GM21367 (cell line): ENCODE results near the gene ARHGAP8.
"Not testable (repeated sequence)": the region's sequence is repeated elsewhere in the genome, so short reads cannot be mapped to it uniquely, and the experiment has no call there.

Experiments used
- ATAC-seq: cut with Tn5 transposase; IDR thresholded peaks from one replicate; pipeline ENCODE4 v1.9.1; 2021; ENCODE audit not compliant: unreplicated experiment

The ARHGAP8 gene

DNA sequence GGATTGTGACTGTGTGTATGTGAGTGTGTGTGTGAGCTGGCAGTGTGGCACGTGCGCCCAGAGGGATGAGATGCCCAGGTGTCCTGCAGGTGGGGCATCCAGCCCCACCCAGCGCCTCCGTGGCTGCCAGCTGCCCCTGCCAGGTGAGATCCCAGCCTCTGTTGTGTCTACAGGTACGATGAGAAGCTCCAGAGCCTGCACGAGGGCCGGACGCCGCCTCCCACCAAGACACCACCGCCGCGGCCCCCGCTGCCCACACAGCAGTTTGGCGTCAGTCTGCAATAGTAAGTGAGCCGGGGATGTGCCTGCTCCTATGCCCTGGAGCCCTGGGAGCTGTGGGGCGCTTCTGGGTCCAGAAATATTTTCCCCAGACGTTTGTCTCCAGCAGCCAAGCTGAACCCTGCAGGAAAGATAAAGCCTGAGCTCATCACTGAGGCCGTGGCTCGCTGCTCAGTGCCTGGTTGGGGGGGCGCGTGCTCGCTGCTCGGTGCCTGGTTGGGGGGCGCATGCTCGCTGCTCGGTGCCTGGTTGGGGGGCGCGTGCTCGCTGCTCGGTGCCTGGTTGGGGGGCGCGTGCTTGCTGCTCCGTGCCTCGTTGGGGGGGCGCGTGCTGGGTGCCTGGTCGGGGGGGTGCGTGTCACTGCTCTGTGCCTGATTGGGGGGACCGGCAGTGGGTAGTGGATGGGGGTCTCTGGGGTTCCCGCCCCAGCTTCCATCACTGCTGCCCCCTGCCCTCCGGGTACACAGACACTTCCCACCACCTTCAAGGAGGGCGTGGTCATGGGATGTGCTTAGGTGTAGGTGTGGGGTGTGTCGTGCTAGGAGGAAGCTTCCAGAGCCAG lies 73.2 kb downstream of the ARHGAP8 start:
- no peak for ATAC-seq

DNA sequence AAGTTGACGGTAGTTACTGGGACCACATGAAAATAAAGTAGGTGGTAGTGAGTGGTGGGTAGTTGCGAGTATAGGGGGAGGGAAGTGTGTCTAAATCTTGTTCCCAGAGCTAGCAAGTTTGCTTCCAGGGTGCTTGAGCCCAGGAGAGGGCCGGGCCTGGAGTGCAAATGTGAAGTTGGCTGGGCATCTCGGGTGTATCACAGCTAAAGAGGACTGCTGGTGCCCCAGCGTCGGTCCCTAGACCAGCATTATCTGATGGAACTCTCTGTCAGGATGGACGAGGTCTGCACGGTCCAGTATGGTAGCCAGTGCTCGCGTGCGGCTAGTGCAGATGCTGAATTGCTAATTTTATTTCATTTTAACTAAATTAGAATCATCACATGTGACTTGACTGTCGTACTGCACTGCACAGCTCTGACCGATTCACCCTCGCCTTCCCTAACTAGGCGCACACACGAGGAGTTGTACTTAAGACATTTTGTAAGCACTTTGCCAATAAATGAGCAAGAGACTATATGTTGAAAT lies 75.4 kb downstream of the ARHGAP8 start:
- ATAC-seq = no peak

DNA sequence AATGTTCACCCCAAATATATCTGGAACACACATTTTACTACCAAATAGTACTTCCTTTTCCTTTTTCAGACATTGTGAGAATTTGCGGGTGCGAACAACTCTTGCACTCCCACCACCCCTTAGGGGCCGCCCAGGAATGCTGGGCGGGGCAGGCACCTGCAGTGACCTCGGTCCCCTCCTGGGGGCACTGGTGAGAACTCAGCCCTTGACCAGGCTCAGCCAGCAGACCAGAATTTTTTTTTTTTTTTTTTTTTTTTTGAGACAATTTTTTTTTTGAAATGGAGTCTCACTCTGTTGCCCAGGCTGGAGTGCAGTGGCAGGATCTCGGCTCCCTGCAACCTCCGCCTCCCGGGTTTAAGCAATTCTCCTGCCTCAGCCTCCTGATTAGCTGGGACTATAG lies 75.8 kb downstream of the ARHGAP8 start:
- no peak for ATAC-seq

DNA sequence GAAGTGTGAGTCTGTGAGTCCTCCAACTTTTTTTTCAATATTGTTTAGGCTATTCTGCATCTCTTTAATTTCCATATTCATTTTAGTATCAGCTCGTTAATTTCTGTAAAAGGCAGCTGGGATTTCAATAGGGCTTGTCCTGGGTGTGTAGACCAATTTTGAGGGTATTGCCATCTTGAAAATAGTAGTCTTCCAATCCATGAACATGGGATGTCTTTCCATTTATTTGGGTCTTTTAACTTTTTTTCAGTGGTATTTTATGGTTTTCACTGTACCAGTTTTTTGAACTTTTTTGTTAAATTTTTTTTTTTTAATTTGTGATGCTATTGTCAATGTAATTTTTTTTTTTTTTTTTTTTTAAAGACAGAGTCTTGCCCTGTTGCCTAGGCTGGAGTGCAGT lies 79.5 kb downstream of the ARHGAP8 start:
- ATAC-seq = no peak

DNA sequence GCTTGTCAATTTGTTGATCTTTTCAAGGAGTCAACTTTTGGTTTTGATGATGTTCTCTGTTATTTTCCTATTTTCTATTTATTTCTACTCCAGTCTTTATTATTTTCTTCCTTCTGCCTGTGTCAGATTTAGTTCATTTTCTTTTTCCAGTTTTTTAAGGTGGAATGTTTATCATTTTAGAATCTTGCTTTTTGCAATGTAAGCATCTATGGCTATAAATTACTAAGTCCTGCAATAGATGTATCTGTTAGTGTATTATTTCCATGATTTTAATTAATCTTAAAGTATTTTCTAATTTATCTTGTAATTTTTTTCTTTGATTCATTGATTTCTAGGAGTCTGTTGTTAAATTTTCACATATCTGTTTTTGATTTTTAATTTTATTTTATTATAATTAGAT lies 81.7 kb downstream of the ARHGAP8 start:
- no peak for ATAC-seq

DNA sequence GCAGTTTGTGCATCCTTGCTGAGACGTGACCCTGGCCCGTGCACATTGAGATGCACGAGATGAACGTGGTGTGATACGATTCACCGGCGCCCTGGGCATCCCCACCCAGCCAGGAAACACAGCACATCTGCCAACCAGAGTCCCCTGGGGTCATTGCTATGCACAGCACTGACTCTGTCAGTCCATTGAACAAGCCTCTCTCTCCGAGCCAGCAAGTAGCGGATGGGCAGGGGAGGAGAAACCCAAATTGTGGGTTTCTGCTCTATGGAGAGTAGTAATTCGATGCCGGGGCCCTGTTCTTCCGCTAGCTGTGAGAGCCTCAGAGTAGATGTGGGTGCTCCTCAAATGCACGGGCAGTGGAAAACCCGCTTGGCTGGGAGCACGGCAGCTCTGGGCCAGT lies 85.1 kb downstream of the ARHGAP8 start:
- no peak for ATAC-seq

DNA sequence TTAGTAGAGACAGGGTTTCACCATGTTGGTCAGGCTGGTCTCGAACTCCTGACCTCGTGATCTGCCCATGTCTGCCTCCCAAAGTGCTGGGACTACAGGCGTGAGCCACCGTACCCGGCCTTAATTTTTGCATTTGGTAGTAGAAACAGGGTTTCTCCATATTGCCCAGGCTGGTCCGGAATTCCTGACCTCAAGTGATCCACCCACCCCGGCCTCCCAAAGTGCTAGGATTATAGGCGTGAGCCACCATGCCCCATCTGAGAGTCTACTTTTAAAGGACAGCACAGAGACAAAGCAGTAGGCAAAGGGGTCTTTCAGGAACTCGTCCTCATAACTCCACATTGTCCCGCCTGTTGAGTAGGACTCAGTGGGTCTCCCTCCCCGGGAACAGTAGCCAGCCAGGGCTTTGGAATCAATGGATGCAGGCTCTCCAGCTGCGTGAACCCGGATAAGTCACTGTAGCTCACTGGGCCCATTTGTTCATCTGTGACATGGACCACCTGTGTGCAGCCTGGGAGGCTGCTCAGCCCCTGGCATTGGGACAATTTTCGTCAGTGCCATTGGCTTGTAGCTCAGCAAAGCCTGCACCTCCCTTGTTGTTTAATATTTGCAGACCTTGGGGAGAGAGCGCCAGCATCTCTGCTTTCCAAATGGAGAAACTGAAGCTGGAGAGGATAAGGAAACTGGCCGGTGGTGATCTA lies 86.1 kb downstream of the ARHGAP8 start:
- ATAC-seq = no peak

DNA sequence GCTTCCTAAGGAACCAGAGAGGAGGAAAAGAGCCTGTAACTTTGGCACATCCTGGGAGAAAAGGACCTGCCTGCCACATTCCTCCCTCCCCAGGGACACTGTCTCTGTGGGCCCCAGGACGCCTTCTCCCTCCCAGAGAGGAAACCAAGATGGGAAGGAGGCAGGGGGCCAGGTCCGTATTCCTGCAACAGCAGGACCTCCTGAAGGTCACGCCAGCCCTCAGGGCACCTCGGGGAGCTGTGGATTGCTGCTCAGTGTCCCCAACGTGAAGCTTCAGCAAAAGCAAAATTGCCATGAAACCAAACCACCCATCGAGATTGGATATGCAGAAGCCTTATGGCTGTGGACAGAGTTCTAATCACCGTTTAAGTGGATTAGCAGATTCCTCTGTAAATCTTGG lies 86.7 kb downstream of the ARHGAP8 start:
- no peak for ATAC-seq

DNA sequence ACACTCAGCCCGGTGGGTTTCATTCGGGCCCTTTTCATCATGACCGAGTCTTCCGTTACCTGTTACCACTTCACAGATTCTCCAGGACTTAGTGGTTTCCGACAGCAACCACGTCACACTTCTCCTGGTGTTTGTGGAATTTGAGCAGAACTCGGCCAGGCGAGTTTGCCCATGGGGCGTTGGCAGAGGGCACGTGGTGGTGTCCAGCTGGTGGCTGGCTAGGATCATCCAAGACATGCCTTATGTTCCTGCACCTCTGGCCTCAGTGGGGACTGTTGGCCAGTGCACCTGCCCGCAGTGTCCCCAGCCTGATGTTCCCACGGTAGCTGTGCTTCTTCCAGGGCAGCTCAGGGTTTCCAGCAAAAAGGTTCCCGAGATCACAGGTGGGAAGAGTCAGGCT lies 87.3 kb downstream of the ARHGAP8 start:
- no peak for ATAC-seq

DNA sequence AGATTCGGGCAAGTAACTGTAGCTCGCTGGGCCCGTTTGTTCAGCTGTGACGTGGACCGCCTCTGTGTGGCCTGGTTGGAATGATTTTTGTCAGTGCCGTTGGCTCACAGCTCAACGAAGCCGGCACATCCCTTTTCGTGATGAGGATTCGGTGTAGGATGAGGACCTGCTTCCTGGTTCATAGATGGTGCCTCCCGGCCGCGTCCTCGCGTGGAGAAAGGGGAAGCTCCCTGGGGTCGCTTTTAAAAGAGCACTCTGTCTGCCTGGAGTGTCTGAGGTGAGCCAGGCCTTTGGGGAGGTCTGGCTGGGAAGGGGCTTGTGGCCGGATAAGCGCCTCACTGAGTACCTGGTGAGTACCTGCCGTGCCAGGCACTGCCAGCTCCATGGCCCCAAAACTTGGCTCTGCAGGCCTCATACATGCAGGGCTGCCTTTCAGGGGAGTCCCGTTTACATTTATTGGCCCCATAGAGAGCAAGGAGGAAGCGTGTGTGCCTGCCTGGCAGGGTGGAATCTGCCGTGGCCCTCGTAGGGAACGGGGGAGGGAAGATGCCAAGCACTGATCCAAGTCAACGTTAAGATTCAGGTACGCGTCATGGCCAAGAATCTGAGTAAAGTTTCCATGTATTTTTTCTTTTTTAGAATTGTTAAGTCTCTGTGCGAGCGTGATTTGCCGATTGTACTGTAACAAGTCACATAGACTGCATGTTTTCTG lies 88.4 kb downstream of the ARHGAP8 start:
- no peak for ATAC-seq

DNA sequence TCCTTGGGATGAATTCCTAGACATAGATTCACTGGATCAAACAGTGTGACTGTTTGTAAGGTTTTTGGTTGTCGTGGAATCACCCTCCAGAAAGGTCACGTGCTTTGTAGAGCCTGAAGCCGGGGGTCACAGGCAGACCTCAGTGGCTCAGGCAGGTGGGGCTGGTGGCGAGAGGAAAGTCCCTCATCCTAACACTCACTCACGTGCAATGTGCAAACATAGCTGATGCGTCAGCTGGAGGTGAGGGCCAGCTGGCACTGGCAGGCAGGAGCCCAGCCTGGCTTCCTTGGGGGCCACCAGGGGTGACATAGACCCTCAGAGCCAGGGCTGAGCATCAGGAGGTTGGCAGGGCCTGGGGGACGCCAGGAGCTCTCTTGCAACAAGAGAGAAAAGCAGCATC lies 90.0 kb downstream of the ARHGAP8 start:
- ATAC-seq = no peak

DNA sequence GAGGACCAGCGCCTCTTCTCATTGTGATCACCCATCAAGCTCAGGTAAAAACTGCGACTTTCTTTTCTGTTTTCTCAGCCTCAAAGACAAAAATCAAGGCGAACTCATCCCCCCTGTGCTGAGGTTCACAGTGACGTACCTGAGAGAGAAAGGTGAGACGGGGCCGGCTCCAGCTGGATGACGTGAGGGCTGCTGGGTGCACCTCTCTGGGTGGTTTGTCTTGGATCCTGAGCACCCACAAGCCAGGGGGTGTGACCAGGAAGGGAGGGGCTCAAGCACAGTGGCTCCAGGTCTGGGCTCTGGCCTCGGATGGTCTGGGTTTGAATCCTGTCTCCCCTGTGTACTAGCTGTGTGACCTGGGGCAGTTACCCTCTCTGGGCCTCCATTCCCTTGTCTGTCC lies 92.8 kb downstream of the ARHGAP8 start:
- no peak for ATAC-seq

DNA sequence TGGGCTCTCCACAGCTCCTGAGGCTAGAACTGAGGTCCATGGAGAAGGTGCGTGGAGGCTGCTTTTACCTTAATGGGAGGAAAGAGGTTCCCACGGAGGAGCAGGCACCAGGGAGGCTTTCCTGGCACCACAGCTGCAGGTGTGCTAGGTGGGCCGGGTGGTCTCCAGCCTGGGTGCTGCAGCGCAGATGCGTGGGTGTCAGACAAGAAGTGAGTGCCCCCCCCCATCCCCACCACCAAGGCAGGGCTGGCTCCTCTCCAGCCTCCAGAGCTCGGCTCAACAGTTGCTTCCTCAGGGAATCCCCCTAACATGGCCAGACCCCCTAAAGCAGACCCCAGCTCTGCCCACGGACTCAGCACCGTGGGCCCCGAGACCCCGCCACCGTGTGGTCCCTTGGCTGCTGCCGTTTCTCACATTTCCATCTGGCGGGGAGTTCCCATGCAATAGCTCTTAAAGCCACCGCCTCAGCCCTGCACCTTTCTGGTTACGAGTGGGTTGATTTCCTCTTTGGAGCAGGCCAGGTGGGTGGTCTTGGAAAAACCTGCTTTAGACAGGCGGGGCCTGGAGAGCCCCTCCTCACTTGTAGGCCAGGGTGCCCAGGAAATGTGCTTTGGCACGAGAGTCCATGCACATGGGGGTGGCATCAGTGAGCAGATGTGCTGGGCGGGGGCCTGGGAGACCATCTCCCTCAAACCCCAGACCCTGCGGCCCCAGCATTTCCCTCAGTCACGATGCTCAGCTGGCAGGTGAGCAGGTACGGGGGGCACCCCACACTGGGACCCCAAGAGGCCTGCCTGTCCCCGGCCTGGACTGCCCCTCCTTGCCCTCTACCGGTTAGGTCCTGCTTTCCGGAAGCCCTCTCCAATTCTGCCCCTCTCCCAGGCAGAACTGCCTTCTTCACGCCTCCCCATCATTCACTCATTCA lies 93.7 kb downstream of the ARHGAP8 start:
- ATAC-seq = no peak

DNA sequence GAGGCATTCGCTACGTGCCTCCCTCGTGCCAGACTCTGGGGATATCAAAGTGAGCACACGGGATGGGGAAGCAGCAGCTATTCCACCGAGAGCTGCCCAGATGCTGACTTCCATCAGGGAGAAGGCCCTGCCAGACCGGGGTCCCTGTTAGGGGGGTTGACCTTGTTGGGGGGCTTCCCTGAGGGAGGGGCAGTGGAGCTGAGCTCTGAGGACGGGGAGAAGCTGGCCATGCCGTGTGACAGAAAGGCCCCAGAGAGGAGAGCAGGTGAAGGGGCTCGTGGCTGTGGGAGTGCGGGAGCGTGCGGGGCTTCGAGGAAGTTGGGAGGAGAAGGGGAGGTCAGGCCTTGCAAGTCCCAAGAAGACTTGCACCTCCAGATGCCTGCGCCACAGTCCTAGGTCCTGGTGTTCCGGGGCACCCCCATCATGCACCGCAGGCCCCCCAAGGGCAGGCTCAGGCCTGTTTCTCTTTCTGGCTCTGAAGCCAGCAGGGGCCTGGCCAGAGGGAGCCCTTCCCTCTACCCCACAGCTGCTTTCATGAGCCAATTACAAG lies 94.4 kb downstream of the ARHGAP8 start:
- ATAC-seq = no peak

DNA sequence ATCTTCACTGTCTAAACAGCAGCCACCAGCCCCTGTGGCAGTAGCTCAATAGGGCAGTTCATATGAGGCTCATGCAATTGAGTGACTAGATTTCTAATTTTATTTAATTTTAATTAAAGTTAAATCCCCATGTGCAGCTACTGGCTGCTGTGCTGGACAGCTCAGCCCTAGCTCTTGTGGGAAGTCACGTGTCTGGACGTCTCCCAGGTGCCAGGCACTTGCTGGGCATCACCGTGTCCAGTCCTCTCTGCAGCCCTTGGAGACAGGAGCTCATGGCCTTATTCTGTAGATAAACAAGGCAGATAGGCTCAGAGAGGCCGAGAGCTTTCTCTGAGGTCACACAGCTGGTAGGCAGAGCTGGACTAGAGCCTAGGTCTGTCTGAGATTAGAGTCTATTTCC lies 95.0 kb downstream of the ARHGAP8 start:
- ATAC-seq = no peak

DNA sequence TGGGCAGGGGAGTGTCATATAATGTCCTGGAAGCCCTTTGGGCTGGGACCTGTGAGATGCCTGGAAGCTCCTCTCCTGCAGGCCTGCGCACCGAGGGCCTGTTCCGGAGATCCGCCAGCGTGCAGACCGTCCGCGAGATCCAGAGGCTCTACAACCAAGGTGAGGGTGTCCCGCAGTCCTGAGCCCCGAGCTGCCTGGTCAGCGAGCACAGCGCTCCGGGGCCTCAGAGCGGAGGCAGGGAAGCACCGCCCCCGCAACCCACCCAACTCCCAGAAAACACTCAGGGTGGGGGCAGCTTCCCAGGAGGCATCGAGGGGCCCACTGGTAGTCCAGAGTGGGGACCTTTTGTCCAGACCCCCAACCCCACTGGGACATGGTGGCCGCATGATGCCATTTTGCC lies 95.5 kb downstream of the ARHGAP8 start:
- ATAC-seq = no peak

DNA sequence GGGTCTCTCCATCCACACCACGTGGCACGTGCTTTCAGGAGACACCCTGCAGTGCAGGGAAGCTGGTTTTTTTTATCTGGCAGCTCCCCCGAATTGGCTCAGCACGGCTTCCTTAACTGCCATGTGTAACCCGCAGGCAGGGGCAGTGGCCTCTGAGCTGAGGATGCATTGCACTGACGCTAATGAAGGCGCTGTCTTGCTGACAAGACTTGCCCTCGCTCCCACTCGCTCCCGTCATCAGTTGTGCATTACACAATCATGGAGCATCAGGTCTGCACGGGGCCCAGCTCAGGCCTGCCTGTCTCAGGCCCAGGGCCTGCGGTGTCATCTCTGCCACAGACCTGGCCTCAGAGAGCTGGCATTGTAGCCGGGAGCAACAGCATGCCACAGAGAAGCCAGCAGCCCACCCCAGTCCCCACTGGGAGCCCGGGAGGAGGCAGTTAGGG lies 95.9 kb downstream of the ARHGAP8 start:
- no peak for ATAC-seq

DNA sequence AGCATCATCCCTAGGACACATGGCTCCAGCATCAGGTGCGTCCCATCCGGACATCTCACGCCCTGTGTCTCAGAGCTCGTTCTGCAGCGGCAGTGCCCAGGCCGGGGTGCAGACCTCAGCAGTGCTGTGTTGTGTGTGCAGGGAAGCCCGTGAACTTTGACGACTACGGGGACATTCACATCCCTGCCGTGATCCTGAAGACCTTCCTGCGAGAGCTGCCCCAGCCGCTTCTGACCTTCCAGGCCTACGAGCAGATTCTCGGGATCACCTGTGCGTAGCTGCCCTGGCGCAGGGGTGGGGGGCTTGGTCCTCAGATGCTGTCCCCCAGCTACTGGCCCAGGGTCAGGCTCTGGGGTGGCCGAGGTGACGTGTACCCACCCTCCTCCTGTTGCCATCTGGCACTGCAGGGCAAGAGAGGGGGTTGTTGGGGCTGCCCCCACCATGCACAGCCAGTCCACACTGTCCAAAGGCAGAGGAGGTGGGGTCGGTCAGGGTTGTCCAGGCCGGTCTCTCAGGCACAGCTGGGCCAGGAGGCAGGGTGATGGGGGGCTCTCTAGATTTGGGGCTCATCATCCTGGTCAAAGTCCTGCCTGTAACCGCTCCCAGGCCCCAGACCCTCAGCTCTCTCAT lies 96.5 kb downstream of the ARHGAP8 start:
- ATAC-seq = no peak

DNA sequence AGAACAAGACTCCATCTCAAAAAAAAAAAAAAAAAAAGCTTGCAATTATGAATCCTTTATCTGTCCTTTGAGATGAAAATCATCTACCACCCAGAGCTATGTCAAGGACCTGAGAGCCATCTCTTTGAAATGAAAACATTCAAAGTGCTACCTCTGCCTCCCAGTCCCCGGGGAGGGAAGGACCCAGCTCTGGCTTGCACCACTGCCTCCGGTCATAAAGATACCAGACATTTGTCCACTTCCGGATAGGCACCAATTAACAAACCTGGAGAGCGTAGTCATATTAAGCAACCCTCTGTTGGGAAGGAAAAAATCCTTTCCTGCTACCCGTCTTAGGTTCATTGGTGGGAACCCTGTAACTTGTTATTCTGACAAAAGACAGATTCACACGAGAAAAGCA lies 98.6 kb downstream of the ARHGAP8 start:
- no peak for ATAC-seq

DNA sequence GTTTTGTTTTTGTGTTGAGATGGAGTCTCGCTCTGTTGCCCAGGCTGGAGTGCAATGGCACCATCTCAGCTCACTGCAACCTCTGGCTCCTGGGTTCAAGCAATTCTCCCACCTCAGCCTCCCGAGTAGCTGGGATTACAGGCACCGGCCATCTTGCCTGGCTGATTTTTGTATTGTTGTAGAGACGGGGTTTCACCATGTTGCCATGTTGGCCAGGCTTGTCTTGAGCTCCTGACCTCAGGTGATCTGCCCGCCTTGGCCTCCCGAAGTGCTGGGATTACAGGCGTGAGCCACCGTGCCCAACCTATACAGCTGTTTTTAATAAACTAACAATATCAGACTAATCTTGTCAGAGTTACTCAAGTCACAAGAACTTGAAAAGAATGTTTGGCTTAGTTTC lies 102.3 kb downstream of the ARHGAP8 start:
- ATAC-seq = not testable (repeated sequence)
